Measurements from ENCODE around the gene SH3TC1.

SH3TC1 gene

GRCh38 chr4:8167291-8167690 lies 31.8 kb upstream of the SH3TC1 start:
- peaks cover 4% of the 10 kb centered on the region for H3K27me3 ChIP-seq (ENCODE audit: insufficient read depth, poor library complexity, severe bottlenecking)
- TF ChIP-seq CTCF (IDR thresholded peaks at IDR 0.05; ENCODE audit: insufficient read depth, low read length) (no peak), SPI1 (IDR thresholded peaks at IDR 0.05; ENCODE audit: borderline replicate concordance, low read depth) (peak; percentile 79)
- no peak overlapping the region for H3K27ac ChIP-seq (replicated peaks)
- peak; percentile 14 to 51 for DNase-seq (ENCODE audit: low read depth in 1 of 2, low spot score in 1 of 2)
- H3K4me3 ChIP-seq (replicated peaks; ENCODE audit: insufficient read depth, low read length), result no peak overlapping the region

- DNase-seq (ENCODE audit: low read depth in 1 of 2, low spot score in 1 of 2), result peak; percentile 45 to 72
These were observed 31.3 kb upstream of the SH3TC1 start for GRCh38 chr4:8167815-8168214.

GRCh38 chr4:8168232-8168631 lies 30.9 kb upstream of the SH3TC1 start:
- H3K27me3 ChIP-seq (ENCODE audit: insufficient read depth, poor library complexity, severe bottlenecking), result peaks cover 4% of the 10 kb centered on the region

More at GRCh38 chr4:8167815-8168214, 31.3 kb upstream of the SH3TC1 start:
- no peak overlapping the region for H3K27ac ChIP-seq (replicated peaks)
- H3K4me3 ChIP-seq (replicated peaks; ENCODE audit: insufficient read depth, low read length), result no peak overlapping the region
- peaks cover 4% of the 10 kb centered on the region for H3K27me3 ChIP-seq (ENCODE audit: insufficient read depth, poor library complexity, severe bottlenecking)
- TF ChIP-seq REST (IDR thresholded peaks at IDR 0.05; ENCODE audit: insufficient replicate concordance, low read depth) (no peak), POLR2AphosphoS5 (IDR thresholded peaks at IDR 0.05; ENCODE audit: low read depth) (no peak), SPI1 (IDR thresholded peaks at IDR 0.05; ENCODE audit: borderline replicate concordance, low read depth) (no peak), GABPA (IDR thresholded peaks at IDR 0.05; ENCODE audit: low read depth) (no peak), CTCF (IDR thresholded peaks at IDR 0.05; ENCODE audit: insufficient read depth, low read length) (no peak)

More at GRCh38 chr4:8168232-8168631, 30.9 kb upstream of the SH3TC1 start:
- DNase-seq (ENCODE audit: low read depth in 1 of 2, low spot score in 1 of 2), result no peak
- TF ChIP-seq CTCF (IDR thresholded peaks at IDR 0.05; ENCODE audit: insufficient read depth, low read length) (peak; percentile 4), REST (IDR thresholded peaks at IDR 0.05; ENCODE audit: insufficient replicate concordance, low read depth) (no peak)
- Histone ChIP-seq H3K4me3 (replicated peaks; ENCODE audit: insufficient read depth, low read length) (no peak overlapping the region), H3K27ac (replicated peaks) (no peak overlapping the region)
